ENCODE results near the gene CHCHD4. TPM values are rescaled to one million over a fixed set of nuclear protein-coding genes. Genes with fewer than 3 reads are reported as not detected.

CHCHD4 gene
- total RNA-seq, 1 experiment from 2014 or later, result 33.5 TPM

GRCh38 chr3:14144423-14145075 is 19.9 kb upstream of the CHCHD4 start:
- peaks cover 27% of the 10 kb centered on the region for H3K4me1 ChIP-seq (ENCODE audit: insufficient read depth, low read length, poor library complexity, severe bottlenecking)
- H3K9me3 ChIP-seq (ENCODE audit: low read depth, low read length, poor library complexity, severe bottlenecking), result no peaks in the 10 kb centered on the region
- H3K36me3 ChIP-seq (ENCODE audit: insufficient read depth, low read length, poor library complexity, severe bottlenecking), result peaks cover 26% of the 10 kb centered on the region
- DNase-seq (ENCODE audit: low spot score), result peak; percentile 93
- ChIA-PET POLR2A (ENCODE audit: low non-redundant PET) (no interaction called here), CTCF (interaction anchor here (1.9 to 2.7 kb wide), 2 partner anchors 20 to 248 kb away, joined by 4 to 9 read pairs; partner anchors contain the start of genes CHCHD4 and TMEM43)
- BruUV-seq (replicated peaks), result no TSS peak
- H3K4me3 ChIP-seq (ENCODE audit: low read depth, low read length, poor library complexity, severe bottlenecking), result no peak overlapping the region
- peak overlapping the region; percentile 72 for H3K27ac ChIP-seq (ENCODE audit: low read depth, low read length, poor library complexity, severe bottlenecking)
- TF ChIP-seq EZH2 (IDR thresholded peaks at IDR 0.05; ENCODE audit: borderline replicate concordance, low read depth, low read length, poor library complexity, severe bottlenecking) (no peak), CTCF (conservative IDR thresholded peaks at IDR 0.05; ENCODE audit: low read depth, low read length) (no peak)
- no peaks in the 10 kb centered on the region for H3K27me3 ChIP-seq (replicated peaks; ENCODE audit: insufficient read depth, low read depth, low read length, poor library complexity)
- intact Hi-C loops (cut with micrococcal nuclease; ENCODE audit: unreplicated experiment), result no loop called here

DNA sequence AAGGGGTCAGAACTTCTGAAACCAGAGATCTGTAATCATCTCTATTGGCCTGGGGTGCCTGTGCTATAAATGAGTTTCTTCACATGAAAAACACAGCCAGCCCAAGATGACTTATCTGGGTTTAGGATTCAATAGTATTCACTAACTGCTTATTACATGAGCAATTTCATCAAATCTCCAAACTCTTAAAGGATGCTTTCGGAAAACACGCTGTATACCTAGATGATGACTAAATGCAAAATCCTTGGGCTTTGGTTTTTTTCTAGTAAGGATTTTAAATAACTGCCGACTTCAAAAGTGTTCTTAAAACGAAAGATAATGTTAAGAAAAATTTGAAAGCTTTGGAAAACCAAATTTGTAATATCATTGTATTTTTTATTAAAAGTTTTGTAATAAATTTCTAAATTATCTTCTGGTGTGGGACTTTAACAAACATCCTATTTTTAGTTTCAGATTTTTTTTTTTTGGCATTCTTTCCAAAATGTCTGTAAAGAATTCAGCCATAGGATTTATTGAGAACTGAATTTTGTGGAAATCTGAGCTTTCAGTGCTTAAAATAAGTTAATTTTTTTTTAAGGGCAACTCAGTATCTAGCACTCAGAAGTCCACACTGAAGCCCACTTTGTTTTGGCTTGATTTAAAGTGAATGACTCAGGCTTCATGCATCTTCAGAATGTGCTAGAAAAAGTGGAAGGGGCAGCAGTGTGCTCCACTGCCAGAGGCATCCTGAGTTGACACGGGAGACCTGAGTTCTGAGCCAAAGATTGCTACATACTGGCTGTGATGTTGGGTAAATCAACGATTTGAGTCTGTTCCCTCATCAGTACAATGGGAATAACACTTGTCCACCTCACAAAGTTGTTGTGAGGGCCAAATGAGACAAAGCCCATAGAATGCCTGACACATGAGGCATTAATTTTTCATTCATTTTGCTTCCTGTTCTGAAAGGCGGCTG is 18.9 kb upstream of the CHCHD4 start:
- intact Hi-C loops (cut with micrococcal nuclease; ENCODE audit: unreplicated experiment), result no loop called here
- Histone ChIP-seq H3K27me3 (replicated peaks; ENCODE audit: insufficient read depth, low read depth, low read length, poor library complexity) (no peaks in the 10 kb centered on the region), H3K4me3 (ENCODE audit: low read depth, low read length, poor library complexity, severe bottlenecking) (no peak overlapping the region), H3K9me3 (ENCODE audit: low read depth, low read length, poor library complexity, severe bottlenecking) (no peaks in the 10 kb centered on the region), H3K36me3 (ENCODE audit: insufficient read depth, low read length, poor library complexity, severe bottlenecking) (peaks cover 28% of the 10 kb centered on the region), H3K4me1 (ENCODE audit: insufficient read depth, low read length, poor library complexity, severe bottlenecking) (peaks cover 27% of the 10 kb centered on the region), H3K27ac (ENCODE audit: low read depth, low read length, poor library complexity, severe bottlenecking) (peak overlapping the region; percentile 72)
- BruUV-seq (replicated peaks), result no TSS peak
- peak; percentile 35 for DNase-seq (ENCODE audit: low spot score)
- TF ChIP-seq CTCF (conservative IDR thresholded peaks at IDR 0.05; ENCODE audit: low read depth, low read length) (no peak), EZH2 (IDR thresholded peaks at IDR 0.05; ENCODE audit: borderline replicate concordance, low read depth, low read length, poor library complexity, severe bottlenecking) (no peak)
- ChIA-PET CTCF (interaction anchor here (2.7 kb wide), 1 partner anchor 247 kb away, joined by 9 read pairs; no protein-coding TSS in a partner anchor), POLR2A (ENCODE audit: low non-redundant PET) (no interaction called here)

- no peak overlapping the region for H3K4me3 ChIP-seq (ENCODE audit: low read depth, low read length, poor library complexity, severe bottlenecking)
- TF ChIP-seq CTCF (conservative IDR thresholded peaks at IDR 0.05; ENCODE audit: low read depth, low read length) (no peak), EZH2 (IDR thresholded peaks at IDR 0.05; ENCODE audit: borderline replicate concordance, low read depth, low read length, poor library complexity, severe bottlenecking) (no peak)
- no peak for DNase-seq (ENCODE audit: low spot score)
- BruUV-seq (replicated peaks), result TSS peak; percentile 54
- no peak overlapping the region for H3K27ac ChIP-seq (ENCODE audit: low read depth, low read length, poor library complexity, severe bottlenecking)
- intact Hi-C loops (cut with micrococcal nuclease; ENCODE audit: unreplicated experiment), result no loop called here
- ChIA-PET POLR2A (ENCODE audit: low non-redundant PET) (no interaction called here), CTCF (interaction anchor here (2.7 kb wide), 1 partner anchor 246 kb away, joined by 9 read pairs; no protein-coding TSS in a partner anchor)
- H3K27me3 ChIP-seq (replicated peaks; ENCODE audit: insufficient read depth, low read depth, low read length, poor library complexity), result no peaks in the 10 kb centered on the region
- peaks cover 27% of the 10 kb centered on the region for H3K36me3 ChIP-seq (ENCODE audit: insufficient read depth, low read length, poor library complexity, severe bottlenecking)
- no peaks in the 10 kb centered on the region for H3K9me3 ChIP-seq (ENCODE audit: low read depth, low read length, poor library complexity, severe bottlenecking)
- peaks cover 19% of the 10 kb centered on the region for H3K4me1 ChIP-seq (ENCODE audit: insufficient read depth, low read length, poor library complexity, severe bottlenecking)
Measured at GRCh38 chr3:14142567-14143270, 18.0 kb upstream of the CHCHD4 start.
